Right renal pelvis (tissue), 4 donors: ENCODE measurements around the gene PLAAT2. TPM values are rescaled to one million over a fixed set of nuclear protein-coding genes. Genes with fewer than 3 reads are reported as not detected.
"Not testable (repeated sequence)": the region's sequence is repeated elsewhere in the genome, so short reads cannot be mapped to it uniquely, and the experiment has no call there.

Experiments
- DNase-seq, 4 donors: peaks; one replicate each; pipeline ENCODE4 v3.0.0-alpha.2; 2013; ENCODE audit warnings: low read depth in 4 of 4, low spot score in 3 of 4, missing footprints in 1 of 4
- polyA plus RNA-seq, 4 donors: library from polyadenylated mRNA; unstranded; fragments of 120-200 nt; gene quantifications; one replicate each; pipeline ENCODE4 v1.2.1, GENCODE V29; 2013; ENCODE audit not compliant: insufficient read length in 4 of 4

The PLAAT2 gene
- under 1 TPM in 2 of 4 donors, not detected in 2; 0.27 to 0.44 TPM for polyA plus RNA-seq

GRCh38 chr11:63563201-63564055 lies at the start of gene PLAAT2:
TSS of gene PLAAT2 (minus strand) at chr11:63563379. CDS start at chr11:63563324, 55 bp downstream.
- DNase-seq, result no peak

GRCh38 chr11:63612181-63612580 lies 49.0 kb upstream of the PLAAT2 start:
- DNase-seq, result no peak

DNA sequence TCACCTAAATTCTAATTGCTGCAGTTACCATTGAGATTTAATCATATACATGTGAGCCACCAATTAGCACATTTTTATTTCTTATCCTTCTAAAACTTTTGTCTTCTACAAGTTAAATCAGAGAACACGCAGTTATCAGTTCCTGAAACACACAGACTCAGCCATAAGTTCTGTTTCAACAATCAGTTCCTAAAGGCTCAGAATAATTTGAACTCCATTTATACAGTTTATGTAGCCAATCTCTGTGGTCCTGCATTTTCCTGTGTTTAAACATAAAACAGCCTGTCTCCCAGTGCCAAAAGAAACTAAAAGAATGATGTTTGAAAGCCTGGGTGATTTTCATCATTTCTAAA lies 48.2 kb upstream of the PLAAT2 start:
- DNase-seq, result no peak

- DNase-seq, result no peak
Observed at GRCh38 chr11:63610604-63611394, 47.6 kb upstream of the PLAAT2 start.

DNA sequence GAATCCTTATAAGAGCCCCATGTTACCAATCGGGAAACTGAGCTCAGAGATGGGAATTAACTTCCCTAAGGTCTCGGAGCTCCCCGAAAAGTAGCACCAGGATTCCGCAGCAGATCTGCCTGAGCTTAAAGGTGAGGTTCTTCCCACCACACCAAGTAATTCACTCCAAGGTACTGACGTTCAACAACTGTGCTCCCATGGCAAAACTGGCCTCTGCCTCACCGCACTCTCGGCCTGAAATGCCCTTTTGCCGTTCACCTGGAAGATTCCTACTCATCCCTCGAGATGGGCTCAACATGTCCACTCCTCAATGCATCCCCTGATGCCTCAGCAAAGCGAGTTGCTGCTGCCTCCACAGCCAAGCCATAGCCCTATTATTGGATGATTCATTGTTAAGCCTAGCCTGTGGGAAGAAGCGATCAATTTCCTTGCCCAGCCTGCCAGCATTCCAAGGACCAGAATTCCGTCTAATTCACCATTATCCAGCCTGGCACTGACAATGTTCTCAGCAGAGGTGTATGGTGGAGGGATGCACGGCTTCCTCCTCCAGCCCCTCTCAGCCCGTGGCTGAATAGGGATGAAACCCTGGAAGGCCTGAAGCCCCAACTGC lies 46.9 kb upstream of the PLAAT2 start:
- no peak for DNase-seq

- no peak for DNase-seq
Observed at GRCh38 chr11:63609536-63609935, 46.4 kb upstream of the PLAAT2 start.

DNA sequence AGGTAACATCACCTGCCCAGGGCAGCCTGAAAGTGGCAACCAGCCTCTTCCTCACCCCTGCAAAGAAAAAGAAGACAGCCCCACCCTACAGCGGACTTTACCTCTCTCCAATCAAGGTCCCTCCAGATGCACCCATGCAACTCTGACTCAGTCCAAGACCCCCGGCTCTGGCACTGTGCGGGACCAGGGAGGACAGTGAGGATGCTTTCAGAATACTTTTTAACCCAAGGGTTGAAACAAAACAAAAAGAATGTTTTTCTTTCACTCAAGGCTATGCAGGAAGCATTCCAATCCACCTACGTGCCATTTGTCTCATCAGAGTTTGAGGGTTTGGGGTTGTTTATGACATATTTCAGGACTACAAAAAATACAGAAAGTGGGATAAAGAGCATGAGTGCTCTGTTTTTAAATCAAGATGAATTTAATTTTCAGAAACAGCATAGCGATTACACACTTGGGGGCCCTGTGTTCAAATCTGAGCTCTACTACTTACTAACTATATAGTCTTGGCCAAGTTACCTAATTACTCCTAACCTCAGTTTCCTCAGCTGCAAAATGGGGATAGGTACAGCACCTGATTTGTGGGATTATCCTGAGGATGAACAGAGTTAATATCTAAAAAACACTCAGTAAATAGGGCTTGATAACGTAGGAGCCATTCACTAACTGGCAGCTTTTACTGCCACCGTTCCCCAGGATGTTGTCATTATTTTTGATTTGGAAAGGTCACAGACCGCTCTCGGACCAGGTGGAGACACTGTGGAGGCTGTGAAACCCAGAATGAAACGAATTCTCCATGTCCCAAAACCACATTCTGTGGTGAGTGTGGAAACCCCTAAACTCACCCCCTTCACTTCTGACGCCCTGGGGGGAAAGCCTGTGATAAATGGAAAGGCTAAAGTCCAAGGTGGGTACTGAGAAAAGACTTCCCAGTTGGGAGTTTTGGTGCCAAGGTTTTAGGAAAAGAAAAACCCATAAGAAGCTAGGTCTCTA lies 45.5 kb upstream of the PLAAT2 start:
- no peak for DNase-seq

- DNase-seq, result no peak
Observed at GRCh38 chr11:63603180-63603518, 40.0 kb upstream of the PLAAT2 start.

DNA sequence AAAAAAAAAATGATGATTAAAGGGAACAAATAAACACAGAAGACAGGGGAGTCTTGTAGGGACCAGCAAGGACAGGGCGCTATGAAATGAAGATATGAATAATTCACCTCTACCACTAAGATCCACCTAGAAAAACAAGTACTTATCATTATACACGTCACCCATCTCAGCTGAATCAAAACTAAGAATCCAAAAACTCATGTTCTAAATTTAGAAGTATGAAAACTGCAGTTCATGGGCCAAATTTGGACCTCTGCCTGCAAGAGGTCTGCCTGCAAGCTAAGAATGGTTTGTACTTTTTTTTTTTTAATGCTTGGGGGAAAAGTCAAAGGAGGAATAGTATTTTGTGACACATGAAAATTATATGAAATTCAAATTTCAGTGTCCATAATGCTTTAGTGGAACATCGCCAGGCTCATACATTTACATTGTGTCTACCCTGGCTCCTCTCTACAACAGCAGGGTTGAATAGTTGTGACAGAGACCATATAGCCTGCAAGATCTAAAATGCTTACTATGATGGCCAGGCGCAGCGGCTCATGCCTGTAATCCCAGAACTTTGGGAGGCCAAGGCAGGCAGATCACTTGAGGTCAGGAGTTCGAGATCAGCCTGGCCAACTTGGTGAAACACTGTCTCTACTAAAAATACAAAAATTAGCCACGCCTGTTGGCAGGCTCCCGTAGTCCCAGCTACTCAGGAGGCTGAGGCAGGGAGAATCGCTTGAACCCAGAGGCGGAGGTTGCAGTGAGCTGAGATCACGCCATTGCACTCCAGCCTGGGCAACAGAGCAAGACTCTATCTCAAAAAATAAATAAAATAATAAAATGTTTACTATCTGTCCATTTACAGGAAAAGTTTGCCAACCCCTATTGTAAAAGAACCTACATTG lies 39.4 kb upstream of the PLAAT2 start:
- DNase-seq, result not testable (repeated sequence)

DNA sequence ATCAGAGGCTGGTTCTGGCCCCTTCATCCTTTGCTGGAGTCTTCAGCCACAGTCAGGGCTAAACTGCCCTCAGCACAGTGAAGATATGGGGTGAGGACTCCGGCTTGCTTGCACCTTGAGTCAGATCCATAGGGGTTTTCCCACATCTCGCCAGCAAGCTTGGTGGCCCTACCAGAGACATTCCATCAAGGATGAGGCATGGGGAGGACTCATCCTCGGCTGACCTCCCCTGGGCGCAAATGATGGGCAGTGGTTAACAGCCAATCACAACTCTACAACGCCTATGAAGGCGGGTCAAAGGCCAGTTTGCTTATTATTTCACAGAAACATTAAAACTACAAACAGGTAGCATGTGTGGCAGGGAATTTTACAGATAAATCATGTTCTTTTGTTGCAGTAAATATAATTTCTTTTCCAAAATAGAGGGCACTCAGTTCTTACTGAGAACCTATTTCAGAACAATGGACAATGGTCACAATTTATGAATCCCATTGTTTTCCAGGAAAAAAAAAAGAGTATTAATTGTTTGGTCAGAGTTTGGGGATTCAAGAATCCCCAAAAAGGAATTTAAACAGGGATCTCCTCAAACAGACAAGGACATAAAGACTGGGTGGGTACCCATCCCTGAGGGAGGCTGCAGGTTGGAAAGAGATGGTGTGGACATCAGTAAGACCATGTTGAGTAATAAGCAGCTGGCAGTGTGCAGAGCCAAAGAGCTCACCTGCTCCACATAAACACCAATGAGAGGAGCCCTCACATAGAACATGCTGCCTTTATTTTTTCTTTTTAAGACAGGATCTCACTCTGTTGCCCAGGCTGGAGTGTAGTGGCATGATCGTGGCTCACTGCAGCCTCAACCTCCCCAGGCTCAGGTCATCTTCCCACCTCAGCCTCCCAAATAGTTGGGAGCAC lies 36.3 kb upstream of the PLAAT2 start:
- no peak for DNase-seq

- no peak for DNase-seq
Observed at GRCh38 chr11:63598556-63598955, 35.4 kb upstream of the PLAAT2 start.

- no peak for DNase-seq
Observed at GRCh38 chr11:63595296-63595695, 32.1 kb upstream of the PLAAT2 start.

- DNase-seq, result no peak
Observed at GRCh38 chr11:63592975-63593395, 29.8 kb upstream of the PLAAT2 start.

DNA sequence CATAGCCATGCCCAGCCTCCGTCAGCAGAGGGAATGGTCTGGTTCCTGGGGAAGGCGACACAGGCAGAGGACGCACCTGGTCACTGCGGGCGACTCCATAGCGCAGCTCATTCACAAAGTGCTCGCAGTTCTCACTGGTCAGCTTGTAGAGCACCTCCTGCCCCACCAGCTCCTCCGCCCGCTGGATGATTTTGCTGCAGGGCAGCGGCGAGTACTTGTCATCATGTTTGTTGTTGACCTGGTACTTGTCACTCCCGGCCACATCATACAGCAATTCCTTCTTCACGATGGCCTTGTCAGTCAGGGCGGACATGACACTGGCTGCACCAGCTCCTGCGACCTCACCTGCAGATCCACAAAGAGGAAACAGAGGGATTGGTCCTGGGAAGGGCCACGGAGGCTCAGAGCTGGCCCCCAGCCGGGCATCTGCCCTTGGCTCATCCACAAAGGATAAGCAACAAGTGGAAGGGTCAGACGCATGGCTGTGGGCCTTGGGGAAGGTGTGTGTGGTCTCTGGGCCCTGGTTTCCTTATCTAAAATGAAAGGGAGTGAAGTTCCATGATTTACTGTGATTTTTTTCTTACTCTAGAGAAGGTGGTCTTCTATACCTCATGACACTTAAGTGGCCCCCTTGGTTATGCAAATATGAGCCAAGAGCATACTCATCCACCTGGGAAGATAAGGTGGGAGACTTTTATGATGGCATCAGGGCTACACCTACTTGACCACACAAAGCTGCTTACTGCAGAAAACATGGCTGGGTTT lies 27.0 kb upstream of the PLAAT2 start:
- no peak for DNase-seq

DNA sequence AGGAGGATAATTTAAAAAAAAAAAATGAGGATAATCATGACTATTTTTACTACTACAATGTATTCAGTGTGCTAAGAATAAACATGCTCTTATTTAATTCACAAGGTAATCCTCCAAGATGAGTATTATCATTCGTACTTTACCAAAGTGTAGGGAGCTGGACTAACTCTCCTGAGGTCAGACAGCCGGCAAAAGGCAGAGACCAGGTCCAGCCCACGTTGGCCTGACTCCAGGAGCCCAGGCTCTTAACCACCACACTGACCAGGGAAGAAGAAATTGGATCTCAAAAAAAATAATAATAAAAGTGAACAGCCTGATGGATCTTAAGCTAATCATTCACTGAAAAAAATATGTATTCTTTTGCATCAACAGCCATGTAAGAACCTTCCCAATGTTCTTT lies 25.8 kb upstream of the PLAAT2 start:
- DNase-seq, result no peak

DNA sequence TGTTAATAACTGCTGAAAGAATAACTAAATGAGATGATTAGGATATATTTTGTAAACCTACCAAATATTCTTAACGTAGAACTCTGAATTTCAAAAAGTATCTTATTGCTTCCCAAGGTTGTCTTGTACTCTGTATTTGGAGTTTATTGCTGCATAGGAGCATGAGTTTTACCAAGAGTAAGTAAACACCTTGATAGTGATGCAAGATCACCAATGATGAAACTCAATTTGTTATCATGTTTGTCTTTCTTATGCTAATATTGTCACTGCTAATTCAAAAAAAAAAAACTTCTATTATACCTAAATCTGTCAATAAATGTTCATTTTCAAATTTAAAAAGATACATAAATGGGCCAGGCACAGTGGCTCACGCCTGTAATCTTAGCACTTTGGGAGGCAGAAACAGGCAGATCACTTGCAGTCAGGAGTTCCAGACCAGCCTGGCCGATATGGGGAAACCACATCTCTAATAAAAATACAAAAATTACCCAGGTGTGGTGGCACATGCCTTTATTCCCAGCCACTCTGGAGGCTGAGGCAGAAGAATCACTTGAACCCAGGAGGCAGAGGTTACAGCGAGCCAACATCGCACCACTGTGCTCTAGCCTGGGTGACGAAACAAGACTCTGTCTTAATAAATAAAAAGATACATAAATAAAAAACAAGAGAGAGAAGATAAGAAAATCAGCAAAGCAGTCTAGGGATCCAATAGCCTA lies 23.4 kb upstream of the PLAAT2 start:
- DNase-seq, result no peak

- DNase-seq, result no peak
Observed at GRCh38 chr11:63583357-63583677, 20.1 kb upstream of the PLAAT2 start.
